ENCODE measurements around the gene FNBP1.
A peak's percentile ranks its signal among the peaks of the same experiment; 100 is the strongest.

The FNBP1 gene

DNA sequence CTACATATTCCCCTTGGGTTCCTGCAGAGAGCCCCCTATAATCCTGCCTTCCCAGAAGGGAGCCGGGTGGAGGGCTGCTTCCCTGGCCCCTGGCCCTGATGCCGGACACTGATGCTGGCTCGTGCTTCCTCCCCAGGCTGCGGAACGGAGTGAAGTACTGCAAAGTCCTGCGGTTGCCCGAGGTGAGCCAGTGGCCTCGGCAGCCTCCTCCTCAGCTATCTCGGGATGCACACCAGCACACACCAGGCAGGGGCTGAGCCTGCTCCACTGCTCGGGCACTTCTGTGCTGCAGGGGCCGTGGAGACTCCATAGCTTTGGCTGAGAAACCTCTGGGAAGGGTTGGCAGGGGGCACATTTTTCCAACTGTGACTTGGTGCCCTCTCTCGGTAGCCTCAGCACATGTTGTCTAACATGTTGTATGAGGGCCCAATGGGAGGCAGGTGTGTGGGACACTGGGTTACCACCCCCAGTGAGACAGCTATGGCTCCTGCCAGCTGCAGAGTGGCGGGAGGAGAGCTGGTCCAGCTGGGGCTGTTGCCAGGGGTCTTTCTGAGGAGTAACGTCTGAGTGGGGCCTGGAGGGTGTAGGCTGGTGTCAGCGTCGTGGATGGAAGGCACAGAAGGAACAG lies 169.3 kb downstream of the FNBP1 start:
- peaks cover 17% of the 10 kb centered on the region for H3K4me1 ChIP-seq
- H3K36me3 ChIP-seq, result peaks cover 14% of the 10 kb centered on the region
- H3K9me3 ChIP-seq, result no peaks in the 10 kb centered on the region
- no peak overlapping the region for H3K4me3 ChIP-seq (ENCODE audit: low read depth, low read length)
- DNase-seq, result no peak
- TF ChIP-seq, protein P1, sequence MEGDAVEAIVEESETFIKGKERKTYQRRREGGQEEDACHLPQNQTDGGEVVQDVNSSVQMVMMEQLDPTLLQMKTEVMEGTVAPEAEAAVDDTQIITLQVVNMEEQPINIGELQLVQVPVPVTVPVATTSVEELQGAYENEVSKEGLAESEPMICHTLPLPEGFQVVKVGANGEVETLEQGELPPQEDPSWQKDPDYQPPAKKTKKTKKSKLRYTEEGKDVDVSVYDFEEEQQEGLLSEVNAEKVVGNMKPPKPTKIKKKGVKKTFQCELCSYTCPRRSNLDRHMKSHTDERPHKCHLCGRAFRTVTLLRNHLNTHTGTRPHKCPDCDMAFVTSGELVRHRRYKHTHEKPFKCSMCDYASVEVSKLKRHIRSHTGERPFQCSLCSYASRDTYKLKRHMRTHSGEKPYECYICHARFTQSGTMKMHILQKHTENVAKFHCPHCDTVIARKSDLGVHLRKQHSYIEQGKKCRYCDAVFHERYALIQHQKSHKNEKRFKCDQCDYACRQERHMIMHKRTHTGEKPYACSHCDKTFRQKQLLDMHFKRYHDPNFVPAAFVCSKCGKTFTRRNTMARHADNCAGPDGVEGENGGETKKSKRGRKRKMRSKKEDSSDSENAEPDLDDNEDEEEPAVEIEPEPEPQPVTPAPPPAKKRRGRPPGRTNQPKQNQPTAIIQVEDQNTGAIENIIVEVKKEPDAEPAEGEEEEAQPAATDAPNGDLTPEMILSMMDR (IDR thresholded peaks at IDR 0.05; ENCODE audit: low read depth, low read length), result peak; percentile 18; the same call in 1 of the 2 replicates
- no peaks in the 10 kb centered on the region for H3K27me3 ChIP-seq

DNA sequence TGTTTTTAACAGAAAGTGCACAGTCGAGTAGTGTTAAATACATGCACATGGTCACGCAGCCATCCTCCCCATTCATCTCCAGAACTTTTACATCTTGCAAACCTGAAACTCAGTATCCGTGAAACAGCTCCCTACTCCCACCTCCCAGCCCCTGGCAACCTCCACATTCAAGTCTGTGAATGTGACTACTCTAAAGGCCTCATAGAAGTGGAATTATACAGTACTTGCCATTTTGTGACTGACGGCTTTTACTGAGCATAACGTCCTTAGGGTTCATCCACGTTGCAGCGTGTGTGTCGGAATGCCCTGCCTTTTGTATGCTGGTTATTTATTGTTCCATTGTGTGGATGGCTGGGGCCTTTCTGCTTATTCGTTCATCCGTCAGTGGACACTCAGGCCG lies 171.9 kb downstream of the FNBP1 start:
- Histone ChIP-seq H3K36me3 (peaks cover 11% of the 10 kb centered on the region), H3K9me3 (no peaks in the 10 kb centered on the region), H3K27me3 (no peaks in the 10 kb centered on the region), H3K4me3 (ENCODE audit: low read depth, low read length) (no peak overlapping the region), H3K4me1 (peaks cover 17% of the 10 kb centered on the region)
- TF ChIP-seq, protein P1 (IDR thresholded peaks at IDR 0.05; ENCODE audit: low read depth, low read length), result no peak
- DNase-seq, result no peak

DNA sequence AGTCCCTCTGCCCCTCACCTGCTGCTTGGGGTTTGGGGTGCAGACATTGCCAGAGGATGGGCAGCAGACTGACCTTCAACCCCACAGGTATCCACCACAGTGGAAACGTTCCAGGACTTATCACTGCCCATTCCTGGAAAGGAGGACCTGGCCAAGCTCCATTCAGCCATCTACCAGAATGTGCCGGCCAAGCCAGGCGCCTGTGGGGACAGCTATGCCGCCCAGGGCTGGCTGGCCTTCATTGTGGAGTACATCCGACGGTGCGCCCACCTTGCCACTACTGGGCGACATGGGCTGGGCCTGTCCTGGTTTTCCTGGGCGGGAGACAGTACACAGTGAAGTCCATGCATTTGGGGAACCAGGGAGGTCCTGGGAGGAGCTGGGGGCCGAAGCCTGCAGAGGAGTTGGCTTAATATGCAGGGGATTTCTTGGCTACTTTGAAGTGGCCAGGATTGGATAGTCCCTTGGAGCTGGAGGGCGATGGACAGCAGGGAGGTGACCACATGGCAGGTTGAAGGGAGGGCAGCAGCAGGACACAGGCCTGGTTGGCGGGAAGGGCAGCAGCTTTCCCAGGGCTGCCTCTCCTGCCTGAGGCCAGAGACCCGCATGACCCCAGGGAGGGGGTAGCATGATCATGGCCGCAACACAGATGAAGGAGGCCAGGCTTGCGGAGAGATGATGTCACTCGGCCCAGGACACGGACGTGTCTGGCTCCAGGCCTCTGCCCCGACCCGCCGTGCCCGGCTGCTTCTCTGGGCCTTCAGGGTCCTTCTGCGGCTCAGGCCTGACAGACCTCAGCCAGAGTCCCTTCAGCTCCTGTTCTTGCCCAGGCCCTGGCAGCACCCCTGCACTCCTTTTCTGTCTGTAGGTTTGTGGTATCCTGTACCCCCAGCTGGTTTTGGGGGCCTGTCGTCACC lies 173.1 kb downstream of the FNBP1 start:
- DNase-seq, result no peak
- Histone ChIP-seq H3K4me1 (peaks cover 10% of the 10 kb centered on the region), H3K4me3 (ENCODE audit: low read depth, low read length) (no peak overlapping the region), H3K27me3 (no peaks in the 10 kb centered on the region), H3K9me3 (no peaks in the 10 kb centered on the region), H3K36me3 (peaks cover 7% of the 10 kb centered on the region; the same call in 1 of the 2 replicates)
- TF ChIP-seq, protein P1 (IDR thresholded peaks at IDR 0.05; ENCODE audit: low read depth, low read length), result no peak

DNA sequence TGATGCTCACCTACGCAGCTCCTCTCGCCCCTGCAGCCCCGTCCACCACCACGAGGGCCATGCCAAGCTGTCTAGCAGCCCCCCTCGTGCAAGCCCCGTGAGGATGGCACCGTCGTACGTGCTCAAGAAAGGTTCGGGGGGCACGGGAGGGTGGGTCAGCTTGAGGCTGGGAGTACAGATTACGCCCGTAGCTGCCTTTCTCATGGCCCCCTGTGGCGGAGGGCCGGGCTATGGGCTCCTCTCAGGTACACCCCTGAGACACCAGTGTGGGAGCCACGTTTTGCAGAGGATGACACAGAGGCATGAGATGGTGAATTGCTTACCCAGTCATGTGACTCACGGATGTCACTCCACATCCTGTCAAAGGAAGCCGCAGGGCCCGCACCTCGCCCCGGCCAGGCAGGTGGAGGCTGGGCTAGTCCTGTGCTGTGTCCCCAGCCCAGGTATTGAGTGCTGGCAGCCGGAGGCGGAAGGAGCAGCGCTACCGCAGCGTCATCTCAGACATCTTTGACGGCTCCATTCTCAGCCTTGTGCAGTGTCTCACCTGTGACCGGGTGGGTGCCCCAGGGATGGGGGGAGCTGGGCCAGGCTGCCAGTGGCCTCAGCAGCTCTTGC lies 174.0 kb downstream of the FNBP1 start:
- TF ChIP-seq, protein P1 (IDR thresholded peaks at IDR 0.05; ENCODE audit: low read depth, low read length), result no peak
- Histone ChIP-seq H3K4me3 (ENCODE audit: low read depth, low read length) (no peak overlapping the region), H3K4me1 (peaks cover 2% of the 10 kb centered on the region), H3K27me3 (no peaks in the 10 kb centered on the region), H3K9me3 (no peaks in the 10 kb centered on the region), H3K36me3 (peaks cover 3% of the 10 kb centered on the region; the same call in 1 of the 2 replicates)
- no peak for DNase-seq

DNA sequence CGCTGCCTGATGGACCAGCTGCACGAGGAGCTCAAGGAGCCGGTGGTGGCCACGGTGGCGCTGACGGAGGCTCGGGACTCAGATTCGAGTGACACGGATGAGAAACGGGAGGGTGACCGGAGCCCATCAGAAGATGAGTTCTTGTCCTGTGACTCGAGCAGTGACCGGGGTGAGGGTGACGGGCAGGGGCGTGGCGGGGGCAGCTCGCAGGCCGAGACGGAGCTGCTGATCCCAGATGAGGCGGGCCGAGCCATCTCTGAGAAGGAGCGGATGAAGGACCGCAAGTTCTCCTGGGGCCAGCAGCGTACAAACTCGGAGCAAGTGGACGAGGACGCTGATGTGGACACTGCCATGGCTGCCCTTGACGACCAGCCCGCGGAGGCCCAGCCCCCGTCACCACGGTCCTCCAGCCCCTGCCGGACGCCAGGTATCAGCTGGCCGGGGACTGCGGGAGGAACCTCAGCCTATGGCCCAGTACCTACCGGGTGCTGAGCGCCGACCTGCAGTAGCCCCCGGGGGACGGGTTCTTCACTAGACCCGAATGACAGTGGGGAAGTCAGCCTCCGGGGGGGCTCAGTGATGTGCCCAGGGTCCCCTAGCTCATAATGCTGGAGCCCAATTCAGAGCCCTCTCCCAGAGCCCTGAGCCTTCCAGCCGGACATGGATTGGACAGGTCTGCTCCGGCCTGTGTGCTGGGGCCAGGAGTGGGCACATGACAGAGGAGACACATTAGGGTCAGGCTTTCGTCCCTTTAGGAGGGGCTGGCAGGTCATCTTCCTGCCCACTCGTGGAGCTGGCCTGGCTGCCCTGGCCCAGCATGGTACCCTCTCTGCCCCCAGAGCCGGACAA lies 174.7 kb downstream of the FNBP1 start:
- peaks cover 3% of the 10 kb centered on the region; the same call in 1 of the 2 replicates for H3K36me3 ChIP-seq
- TF ChIP-seq, protein P1 (IDR thresholded peaks at IDR 0.05; ENCODE audit: low read depth, low read length), result no peak
- no peak for DNase-seq
- no peaks in the 10 kb centered on the region for H3K9me3 ChIP-seq
- H3K27me3 ChIP-seq, result no peaks in the 10 kb centered on the region
- peaks cover 4% of the 10 kb centered on the region for H3K4me1 ChIP-seq
- no peak overlapping the region for H3K4me3 ChIP-seq (ENCODE audit: low read depth, low read length)

Data from BE2C (cell line).